WTC11 (cell line): ENCODE data around the gene PLXND1.

ENCODE experiments used
- ESRRA ChIP-seq: sonication (generic); formaldehyde crosslinking; IDR thresholded peaks from 2 replicates; pipeline ENCODE4 v1.8.1; 2022; ENCODE audit warnings: mild to moderate bottlenecking, missing genetic modification reagents, borderline replicate concordance
- ETV6 ChIP-seq: sonication (generic); formaldehyde crosslinking; IDR thresholded peaks from 2 replicates; pipeline ENCODE4 v1.8.1; 2022; ENCODE audit warnings: mild to moderate bottlenecking, missing genetic modification reagents
- MAX ChIP-seq: sonication (generic); formaldehyde crosslinking; IDR thresholded peaks from 2 replicates; pipeline ENCODE4 v1.8.0; 2022; ENCODE audit warnings: mild to moderate bottlenecking, missing genetic modification reagents
- NFYB ChIP-seq: sonication (generic); formaldehyde crosslinking; conservative IDR thresholded peaks from 2 replicates; pipeline ENCODE4 v1.8.0; 2022; ENCODE audit warnings: low read depth, missing genetic modification reagents
- NR2C2 ChIP-seq: sonication (generic); formaldehyde crosslinking; IDR thresholded peaks from 2 replicates; pipeline ENCODE4 v1.8.0; 2022; ENCODE audit warnings: mild to moderate bottlenecking, missing genetic modification reagents
- TEAD1 ChIP-seq: sonication (generic); formaldehyde crosslinking; IDR thresholded peaks from 2 replicates; pipeline ENCODE4 v1.8.0; 2022; ENCODE audit warnings: mild to moderate bottlenecking, missing genetic modification reagents
- TF ChIP-seq, protein P1 (sequence below): fragments of 200-600 bp; IDR thresholded peaks from 2 replicates; pipeline ENCODE4 v1.8.0; 2022; ENCODE audit warnings: antibody characterized with exemption
- TF ChIP-seq, protein P2 (sequence below): sonication (generic); formaldehyde crosslinking; IDR thresholded peaks from 2 replicates; pipeline ENCODE4 v1.8.1; 2022; ENCODE audit warnings: mild to moderate bottlenecking, missing genetic modification reagents, moderate library complexity, borderline replicate concordance

GRCh38 chr3:129610276-129610675 lies 3.8 kb upstream of the PLXND1 start:
- TF ChIP-seq ESRRA (CRISPR knock-in tag) (no peak), ETV6 (CRISPR knock-in tag) (no peak), TEAD1 (no peak), MAX (CRISPR knock-in tag) (no peak), NR2C2 (CRISPR knock-in tag) (no peak), NFYB (CRISPR knock-in tag) (no peak)
- TF ChIP-seq, protein P1, sequence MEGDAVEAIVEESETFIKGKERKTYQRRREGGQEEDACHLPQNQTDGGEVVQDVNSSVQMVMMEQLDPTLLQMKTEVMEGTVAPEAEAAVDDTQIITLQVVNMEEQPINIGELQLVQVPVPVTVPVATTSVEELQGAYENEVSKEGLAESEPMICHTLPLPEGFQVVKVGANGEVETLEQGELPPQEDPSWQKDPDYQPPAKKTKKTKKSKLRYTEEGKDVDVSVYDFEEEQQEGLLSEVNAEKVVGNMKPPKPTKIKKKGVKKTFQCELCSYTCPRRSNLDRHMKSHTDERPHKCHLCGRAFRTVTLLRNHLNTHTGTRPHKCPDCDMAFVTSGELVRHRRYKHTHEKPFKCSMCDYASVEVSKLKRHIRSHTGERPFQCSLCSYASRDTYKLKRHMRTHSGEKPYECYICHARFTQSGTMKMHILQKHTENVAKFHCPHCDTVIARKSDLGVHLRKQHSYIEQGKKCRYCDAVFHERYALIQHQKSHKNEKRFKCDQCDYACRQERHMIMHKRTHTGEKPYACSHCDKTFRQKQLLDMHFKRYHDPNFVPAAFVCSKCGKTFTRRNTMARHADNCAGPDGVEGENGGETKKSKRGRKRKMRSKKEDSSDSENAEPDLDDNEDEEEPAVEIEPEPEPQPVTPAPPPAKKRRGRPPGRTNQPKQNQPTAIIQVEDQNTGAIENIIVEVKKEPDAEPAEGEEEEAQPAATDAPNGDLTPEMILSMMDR: no peak
- TF ChIP-seq, protein P2, sequence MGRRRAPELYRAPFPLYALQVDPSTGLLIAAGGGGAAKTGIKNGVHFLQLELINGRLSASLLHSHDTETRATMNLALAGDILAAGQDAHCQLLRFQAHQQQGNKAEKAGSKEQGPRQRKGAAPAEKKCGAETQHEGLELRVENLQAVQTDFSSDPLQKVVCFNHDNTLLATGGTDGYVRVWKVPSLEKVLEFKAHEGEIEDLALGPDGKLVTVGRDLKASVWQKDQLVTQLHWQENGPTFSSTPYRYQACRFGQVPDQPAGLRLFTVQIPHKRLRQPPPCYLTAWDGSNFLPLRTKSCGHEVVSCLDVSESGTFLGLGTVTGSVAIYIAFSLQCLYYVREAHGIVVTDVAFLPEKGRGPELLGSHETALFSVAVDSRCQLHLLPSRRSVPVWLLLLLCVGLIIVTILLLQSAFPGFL (CRISPR knock-in tag): no peak
